ENCODE data around the gene PCARE.

The PCARE gene

DNA sequence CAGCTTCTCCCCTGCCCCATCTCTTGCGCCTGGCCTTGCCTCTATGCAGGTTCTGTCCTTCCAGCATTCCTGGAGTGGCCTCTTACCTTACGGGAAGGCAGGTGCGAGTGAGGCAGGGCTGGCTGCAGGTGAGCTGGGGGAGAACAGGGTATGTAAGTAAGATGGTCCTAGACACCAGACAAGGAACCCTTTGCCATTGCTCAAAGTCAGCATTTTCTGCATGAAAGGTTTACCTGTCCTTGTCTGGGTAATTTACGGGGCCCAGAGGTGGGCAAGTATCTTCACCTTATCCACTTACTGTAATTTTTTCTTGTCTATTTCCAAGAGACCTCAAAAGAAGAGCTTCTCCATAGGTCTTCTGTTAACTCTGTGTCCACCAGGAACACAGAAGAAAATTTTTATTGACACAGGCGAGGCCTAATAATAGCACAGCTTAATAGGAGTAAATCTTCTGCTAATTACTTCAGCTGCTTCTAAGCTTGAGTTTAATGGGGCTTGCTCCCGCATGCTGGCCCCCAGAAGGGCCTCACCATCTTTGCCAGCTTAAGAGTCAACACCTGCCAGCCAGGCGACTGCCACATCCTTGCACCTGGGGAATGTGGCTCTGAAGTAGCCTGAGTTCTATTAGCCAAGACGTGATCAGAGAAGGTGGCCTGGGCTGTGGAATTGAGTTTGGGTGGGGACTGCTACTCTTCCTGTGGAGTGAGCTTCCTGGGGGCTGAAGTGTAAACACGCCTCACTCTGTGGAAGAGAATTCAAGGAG lies 27.1 kb downstream of the PCARE start (continued):
- TF ChIP-seq ZNF629 (tag by site-specific recombination; IDR thresholded peaks at IDR 0.05) (no peak), EGR2 (tag by site-specific recombination; IDR thresholded peaks at IDR 0.05; ENCODE audit: low read depth) (no peak), ZNF211 (tag by site-specific recombination; IDR thresholded peaks at IDR 0.05; ENCODE audit: low read depth) (no peak), ZNF37A (tag by site-specific recombination; IDR thresholded peaks at IDR 0.05) (no peak)
- TF ChIP-seq, protein P1, sequence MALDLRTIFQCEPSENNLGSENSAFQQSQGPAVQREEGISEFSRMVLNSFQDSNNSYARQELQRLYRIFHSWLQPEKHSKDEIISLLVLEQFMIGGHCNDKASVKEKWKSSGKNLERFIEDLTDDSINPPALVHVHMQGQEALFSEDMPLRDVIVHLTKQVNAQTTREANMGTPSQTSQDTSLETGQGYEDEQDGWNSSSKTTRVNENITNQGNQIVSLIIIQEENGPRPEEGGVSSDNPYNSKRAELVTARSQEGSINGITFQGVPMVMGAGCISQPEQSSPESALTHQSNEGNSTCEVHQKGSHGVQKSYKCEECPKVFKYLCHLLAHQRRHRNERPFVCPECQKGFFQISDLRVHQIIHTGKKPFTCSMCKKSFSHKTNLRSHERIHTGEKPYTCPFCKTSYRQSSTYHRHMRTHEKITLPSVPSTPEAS (tag by site-specific recombination; IDR thresholded peaks at IDR 0.05) = no peak
- TF ChIP-seq, protein P2, sequence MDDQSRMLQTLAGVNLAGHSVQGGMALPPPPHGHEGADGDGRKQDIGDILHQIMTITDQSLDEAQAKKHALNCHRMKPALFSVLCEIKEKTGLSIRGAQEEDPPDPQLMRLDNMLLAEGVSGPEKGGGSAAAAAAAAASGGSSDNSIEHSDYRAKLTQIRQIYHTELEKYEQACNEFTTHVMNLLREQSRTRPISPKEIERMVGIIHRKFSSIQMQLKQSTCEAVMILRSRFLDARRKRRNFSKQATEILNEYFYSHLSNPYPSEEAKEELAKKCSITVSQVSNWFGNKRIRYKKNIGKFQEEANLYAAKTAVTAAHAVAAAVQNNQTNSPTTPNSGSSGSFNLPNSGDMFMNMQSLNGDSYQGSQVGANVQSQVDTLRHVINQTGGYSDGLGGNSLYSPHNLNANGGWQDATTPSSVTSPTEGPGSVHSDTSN (CRISPR knock-in tag; IDR thresholded peaks at IDR 0.05) = no peak
- TF ChIP-seq, protein P3, sequence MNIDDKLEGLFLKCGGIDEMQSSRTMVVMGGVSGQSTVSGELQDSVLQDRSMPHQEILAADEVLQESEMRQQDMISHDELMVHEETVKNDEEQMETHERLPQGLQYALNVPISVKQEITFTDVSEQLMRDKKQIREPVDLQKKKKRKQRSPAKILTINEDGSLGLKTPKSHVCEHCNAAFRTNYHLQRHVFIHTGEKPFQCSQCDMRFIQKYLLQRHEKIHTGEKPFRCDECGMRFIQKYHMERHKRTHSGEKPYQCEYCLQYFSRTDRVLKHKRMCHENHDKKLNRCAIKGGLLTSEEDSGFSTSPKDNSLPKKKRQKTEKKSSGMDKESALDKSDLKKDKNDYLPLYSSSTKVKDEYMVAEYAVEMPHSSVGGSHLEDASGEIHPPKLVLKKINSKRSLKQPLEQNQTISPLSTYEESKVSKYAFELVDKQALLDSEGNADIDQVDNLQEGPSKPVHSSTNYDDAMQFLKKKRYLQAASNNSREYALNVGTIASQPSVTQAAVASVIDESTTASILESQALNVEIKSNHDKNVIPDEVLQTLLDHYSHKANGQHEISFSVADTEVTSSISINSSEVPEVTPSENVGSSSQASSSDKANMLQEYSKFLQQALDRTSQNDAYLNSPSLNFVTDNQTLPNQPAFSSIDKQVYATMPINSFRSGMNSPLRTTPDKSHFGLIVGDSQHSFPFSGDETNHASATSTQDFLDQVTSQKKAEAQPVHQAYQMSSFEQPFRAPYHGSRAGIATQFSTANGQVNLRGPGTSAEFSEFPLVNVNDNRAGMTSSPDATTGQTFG (tag by site-specific recombination; IDR thresholded peaks at IDR 0.05; ENCODE audit: borderline replicate concordance) = no peak

DNA sequence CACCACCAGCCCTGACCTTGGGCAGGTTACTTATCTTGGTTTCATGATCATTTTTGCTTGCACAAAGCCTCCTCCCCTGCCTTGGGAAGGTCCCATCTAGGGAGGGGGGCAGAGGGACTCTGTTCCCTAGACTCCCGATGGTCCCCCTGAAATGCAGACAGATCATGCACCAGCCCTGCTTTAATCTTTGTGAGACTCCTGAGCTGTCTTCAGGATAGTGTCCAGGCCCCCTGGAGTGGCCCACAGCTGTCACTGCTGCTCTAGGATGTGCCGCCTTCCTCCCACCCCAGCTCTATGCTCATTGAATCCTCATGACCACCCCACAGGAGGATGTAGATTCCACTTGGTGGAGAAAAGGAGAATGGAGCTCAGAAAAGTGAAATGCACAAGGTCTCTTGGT lies 28.0 kb downstream of the PCARE start:
- no peaks in the 10 kb centered on the region for H3K9me3 ChIP-seq (ENCODE audit: control insufficient read depth, insufficient read depth, low read depth, low read length)
- H3K4me1 ChIP-seq (ENCODE audit: control insufficient read depth, insufficient read depth, low read length) = no peaks in the 10 kb centered on the region
- H3K4me3 ChIP-seq (ENCODE audit: low read depth, low read length) = no peak overlapping the region
- TF ChIP-seq ZNF292 (tag by site-specific recombination; IDR thresholded peaks at IDR 0.05; ENCODE audit: borderline replicate concordance, low read depth) = no peak
- no peak for TF ChIP-seq ZNF394 (tag by site-specific recombination; IDR thresholded peaks at IDR 0.05; ENCODE audit: borderline replicate concordance)
- TF ChIP-seq ZIC2 (tag by site-specific recombination; IDR thresholded peaks at IDR 0.05) = no peak
- TF ChIP-seq ZNF510 (tag by site-specific recombination; IDR thresholded peaks at IDR 0.05; ENCODE audit: insufficient replicate concordance) = no peak
- no peak for TF ChIP-seq YY2 (tag by site-specific recombination; IDR thresholded peaks at IDR 0.05)
- no peak for TF ChIP-seq ZNF169 (tag by site-specific recombination; IDR thresholded peaks at IDR 0.05)
- no peak for TF ChIP-seq ZNF23 (tag by site-specific recombination; IDR thresholded peaks at IDR 0.05; ENCODE audit: borderline replicate concordance)
- TF ChIP-seq ZBTB20 (tag by site-specific recombination; IDR thresholded peaks at IDR 0.05) = no peak
- TF ChIP-seq, protein P4, sequence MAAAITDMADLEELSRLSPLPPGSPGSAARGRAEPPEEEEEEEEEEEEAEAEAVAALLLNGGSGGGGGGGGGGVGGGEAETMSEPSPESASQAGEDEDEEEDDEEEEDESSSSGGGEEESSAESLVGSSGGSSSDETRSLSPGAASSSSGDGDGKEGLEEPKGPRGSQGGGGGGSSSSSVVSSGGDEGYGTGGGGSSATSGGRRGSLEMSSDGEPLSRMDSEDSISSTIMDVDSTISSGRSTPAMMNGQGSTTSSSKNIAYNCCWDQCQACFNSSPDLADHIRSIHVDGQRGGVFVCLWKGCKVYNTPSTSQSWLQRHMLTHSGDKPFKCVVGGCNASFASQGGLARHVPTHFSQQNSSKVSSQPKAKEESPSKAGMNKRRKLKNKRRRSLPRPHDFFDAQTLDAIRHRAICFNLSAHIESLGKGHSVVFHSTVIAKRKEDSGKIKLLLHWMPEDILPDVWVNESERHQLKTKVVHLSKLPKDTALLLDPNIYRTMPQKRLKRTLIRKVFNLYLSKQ (tag by site-specific recombination; IDR thresholded peaks at IDR 0.05; ENCODE audit: borderline replicate concordance) = no peak
- no peak for TF ChIP-seq ZNF791 (tag by site-specific recombination; IDR thresholded peaks at IDR 0.05)
- TF ChIP-seq ZNF48 (tag by site-specific recombination; IDR thresholded peaks at IDR 0.05) = no peak
- TF ChIP-seq ZNF660 (tag by site-specific recombination; IDR thresholded peaks at IDR 0.05) = no peak
- TF ChIP-seq ZFP37 (tag by site-specific recombination; IDR thresholded peaks at IDR 0.05) = no peak
- TF ChIP-seq, protein P5, sequence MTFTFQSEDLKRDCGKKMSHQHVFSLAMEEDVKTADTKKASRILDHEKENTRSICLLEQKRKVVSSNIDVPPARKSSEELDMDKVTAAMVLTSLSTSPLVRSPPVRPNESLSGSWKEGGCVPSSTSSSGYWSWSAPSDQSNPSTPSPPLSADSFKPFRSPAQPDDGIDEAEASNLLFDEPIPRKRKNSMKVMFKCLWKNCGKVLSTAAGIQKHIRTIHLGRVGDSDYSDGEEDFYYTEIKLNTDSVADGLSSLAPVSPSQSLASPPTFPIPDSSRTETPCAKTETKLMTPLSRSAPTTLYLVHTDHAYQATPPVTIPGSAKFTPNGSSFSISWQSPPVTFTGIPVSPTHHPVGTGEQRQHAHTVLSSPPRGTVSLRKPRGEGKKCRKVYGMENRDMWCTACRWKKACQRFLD (tag by site-specific recombination; IDR thresholded peaks at IDR 0.05) = no peak
- TF ChIP-seq ZNF311 (tag by site-specific recombination; IDR thresholded peaks at IDR 0.05; ENCODE audit: borderline replicate concordance) = no peak
- TF ChIP-seq MZF1 (tag by site-specific recombination; IDR thresholded peaks at IDR 0.05; ENCODE audit: borderline replicate concordance) = no peak
- ChIA-PET POLR2A (no interaction called here), CTCF (interaction anchor here (0.6 kb wide), 1 partner anchor 360 kb away, joined by 6 read pairs; no protein-coding TSS in a partner anchor)
- H3K27ac ChIP-seq (ENCODE audit: extremely low read depth, low read depth, low read length) = no peak overlapping the region
- H3K36me3 ChIP-seq (ENCODE audit: control insufficient read depth in 2 of 2, insufficient read depth in 1 of 2, low read length in 2 of 2) = no peaks in the 10 kb centered on the region

Data from HEK293 (cell line).